Tibial nerve (tissue), 4 donors: Measurements from ENCODE around the gene ANKH. TPM values are rescaled to one million over a fixed set of nuclear protein-coding genes. Genes with fewer than 3 reads are reported as not detected.
A peak's percentile ranks its signal among the peaks of the same experiment; 100 is the strongest.

ENCODE experiments used
- DNase-seq, 2 donors: peaks; one replicate each; pipeline ENCODE4 v3.0.0-alpha.2; 2019; ENCODE audit warnings: low spot score in 2 of 2
- H3K27ac ChIP-seq, 4 donors: fragments of 200-600 bp; sonication (generic) in 3 of 4; one replicate each; pipeline ENCODE4 v1.5.1; 2017 to 2019; ENCODE audit warnings: mild to moderate bottlenecking in 1 of 4
- H3K27me3 ChIP-seq, 2 donors: fragments of 200-600 bp; sonication (generic) in 1 of 2; one replicate each; pipeline versions ENCODE4 v1.5.1 to v1.6.0; 2017 to 2019
- H3K36me3 ChIP-seq, 3 donors: fragments of 200-600 bp; sonication (generic); one replicate each; pipeline ENCODE4 v1.5.1; 2018 to 2019
- H3K4me1 ChIP-seq, 4 donors: fragments of 200-600 bp; sonication (generic) in 3 of 4; one replicate each; pipeline ENCODE4 v1.5.1; 2017 to 2019
- H3K4me3 ChIP-seq, 4 donors: fragments of 200-600 bp; sonication (generic) in 3 of 4; one replicate each; pipeline ENCODE4 v1.5.1; 2017 to 2019; ENCODE audit warnings: mild to moderate bottlenecking in 1 of 4, moderate library complexity in 1 of 4
- H3K9me3 ChIP-seq, 4 donors: fragments of 200-600 bp; sonication (generic) in 3 of 4; one replicate each; pipeline ENCODE4 v1.5.1; 2017 to 2019
- CTCF ChIP-seq, 5 experiments: fragments of 200-600 bp in 3 of 5; fragments of 450-650 bp in 2 of 5; sonication (generic) in 3 of 5; IDR thresholded peaks; one replicate each; pipeline ENCODE4 v1.5.1; 2016 to 2019; ENCODE audit warnings: antibody characterized with exemption in 5 of 5, mild to moderate bottlenecking in 3 of 5, moderate library complexity in 2 of 5
- EP300 ChIP-seq, 2 donors: sonication (generic); formaldehyde crosslinking; IDR thresholded peaks; one replicate each; pipeline ENCODE4 v1.6.1; 2017; ENCODE audit warnings: antibody characterized with exemption in 2 of 2, mild to moderate bottlenecking in 1 of 2
- POLR2A ChIP-seq, 2 donors: fragments of 450-650 bp; IDR thresholded peaks; one replicate each; pipeline ENCODE4 v1.6.1; 2017; ENCODE audit warnings: antibody characterized with exemption in 2 of 2, mild to moderate bottlenecking in 2 of 2, moderate library complexity in 2 of 2
- WGBS, 2 donors: methylation state at CpG; one replicate each; pipeline ENCODE4 v1.1.5; 2018; 5-methylcytosine and 5-hydroxymethylcytosine counted together
- total RNA-seq, 4 donors: library from RNA; depleted of rRNA; stranded (reverse); fragments of >200 nt; gene quantifications; one replicate each; pipeline ENCODE4 v1.1.0, GENCODE V29; 2016

ANKH gene
- total RNA-seq, 4 donors from 2014 or later: 45.7 to 77.9 (median 46.6) TPM

GRCh38 chr5:14686517-14686916, 185.1 kb downstream of the ANKH start:
- H3K36me3 ChIP-seq: peaks cover 0 to 69% (median 4%) of the 10 kb centered on the region in 3 donors
- no peak for TF ChIP-seq CTCF (IDR thresholded peaks at IDR 0.05)

GRCh38 chr5:14685757-14686156, 185.8 kb downstream of the ANKH start:
- no peak overlapping the region for H3K4me3 ChIP-seq
- H3K9me3 ChIP-seq: peaks cover 0 to 9% (median 1%) of the 10 kb centered on the region in 4 donors
- peaks cover 0 to 35% (median 3%) of the 10 kb centered on the region in 4 donors for H3K4me1 ChIP-seq
- H3K36me3 ChIP-seq: peaks cover 0 to 69% (median 4%) of the 10 kb centered on the region in 3 donors
- TF ChIP-seq CTCF (IDR thresholded peaks at IDR 0.05) (peak; percentile 63 to 79 (median 71)), POLR2A (IDR thresholded peaks at IDR 0.05) (no peak), EP300 (IDR thresholded peaks at IDR 0.05) (no peak)
- H3K27ac ChIP-seq: peak overlapping the region in 2 of 4 donors; percentile 74 to 79
- no peaks in the 10 kb centered on the region for H3K27me3 ChIP-seq
- DNase-seq: peak in 1 of 2 donors; percentile 48
- WGBS, 2 donors: 31 to 37% methylated on average over 6 of the region's 6 CpGs

More at GRCh38 chr5:14686517-14686916, 185.1 kb downstream of the ANKH start:
- Histone ChIP-seq H3K4me3 (no peak overlapping the region), H3K27ac (no peak overlapping the region), H3K27me3 (no peaks in the 10 kb centered on the region), H3K9me3 (peaks cover 0 to 10% (median 1%) of the 10 kb centered on the region in 4 donors), H3K4me1 (peaks cover 0 to 35% (median 3%) of the 10 kb centered on the region in 4 donors)
- no peak for DNase-seq

- Histone ChIP-seq H3K27ac (peak overlapping the region; percentile 33 to 79 (median 63)), H3K9me3 (no peaks in the 10 kb centered on the region), H3K36me3 (peaks cover 0 to 69% (median 0%) of the 10 kb centered on the region in 3 donors), H3K4me1 (peaks cover 0 to 35% (median 3%) of the 10 kb centered on the region in 4 donors), H3K27me3 (no peaks in the 10 kb centered on the region), H3K4me3 (no peak overlapping the region)
- no peak for DNase-seq
- 68 to 80% methylated on average over 5 of the region's 5 CpGs for whole genome bisulfite sequencing, 2 donors
- no peak for TF ChIP-seq EP300 (IDR thresholded peaks at IDR 0.05)
- no peak for TF ChIP-seq CTCF (IDR thresholded peaks at IDR 0.05)
- no peak for TF ChIP-seq POLR2A (IDR thresholded peaks at IDR 0.05)
Measured at GRCh38 chr5:14684757-14685156, 186.8 kb downstream of the ANKH start.

- Histone ChIP-seq H3K4me3 (no peak overlapping the region), H3K9me3 (no peaks in the 10 kb centered on the region), H3K36me3 (peaks cover 0 to 64% (median 0%) of the 10 kb centered on the region in 3 donors), H3K27me3 (no peaks in the 10 kb centered on the region), H3K27ac (peak overlapping the region; percentile 47 to 79 (median 63)), H3K4me1 (peaks cover 0 to 39% (median 3%) of the 10 kb centered on the region in 4 donors)
- no peak for DNase-seq
- no peak for TF ChIP-seq POLR2A (IDR thresholded peaks at IDR 0.05)
- no peak for TF ChIP-seq EP300 (IDR thresholded peaks at IDR 0.05)
- no peak for TF ChIP-seq CTCF (IDR thresholded peaks at IDR 0.05)
- 30 to 44% methylated on average over 4 of the region's 4 CpGs for WGBS, 2 donors
Measured at GRCh38 chr5:14683906-14684455, 187.6 kb downstream of the ANKH start.

GRCh38 chr5:14681236-14681752, 190.3 kb downstream of the ANKH start:
- WGBS, 2 donors: 94% methylated on average over 10 of the region's 10 CpGs
- Histone ChIP-seq H3K27ac (peak overlapping the region in 1 of 4 donors; percentile 19), H3K9me3 (no peaks in the 10 kb centered on the region), H3K36me3 (peaks cover 0 to 54% (median 0%) of the 10 kb centered on the region in 3 donors), H3K4me3 (no peak overlapping the region), H3K4me1 (peaks cover 0 to 45% (median 8%) of the 10 kb centered on the region in 4 donors), H3K27me3 (no peaks in the 10 kb centered on the region)
- DNase-seq: no peak
- TF ChIP-seq POLR2A (IDR thresholded peaks at IDR 0.05) (no peak), EP300 (IDR thresholded peaks at IDR 0.05) (no peak), CTCF (IDR thresholded peaks at IDR 0.05) (no peak)
